ENCODE measurements around the gene GAN. TPM values are rescaled to one million over a fixed set of nuclear protein-coding genes. Genes with fewer than 3 reads are reported as not detected.
"Not testable (repeated sequence)": the region's sequence is repeated elsewhere in the genome, so short reads cannot be mapped to it uniquely, and the experiment has no call there.

The GAN gene
- polyA plus RNA-seq, 4 donors: 0.27 to 2.5 (median 1.4) TPM

DNA sequence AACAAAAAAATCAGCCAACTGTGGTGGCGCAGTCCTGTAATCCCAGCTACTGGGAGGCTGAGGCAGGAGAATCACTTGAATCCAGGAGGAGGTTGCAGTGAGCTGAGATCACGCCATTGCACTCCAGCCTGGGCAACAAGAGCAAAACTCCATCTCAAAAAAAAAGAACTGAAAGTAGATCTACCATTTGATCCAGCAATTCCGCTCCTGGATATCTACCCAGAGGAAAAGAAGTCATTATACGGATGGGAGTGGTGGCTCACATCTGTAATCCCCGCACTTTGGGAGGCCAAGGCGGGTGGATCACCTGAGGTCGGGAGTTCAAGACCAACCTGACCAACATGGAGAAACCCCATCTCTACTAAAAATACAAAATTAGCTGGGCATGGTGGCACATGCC is 107.4 kb downstream of the GAN start:
- FAIRE-seq; H3K27me3 ChIP-seq (ENCODE audit: control insufficient read depth in 3 of 3, insufficient read depth in 3 of 3, low read length in 3 of 3); H3K27ac ChIP-seq (ENCODE audit: low read depth in 1 of 3, low read length in 2 of 3); H3K9me3 ChIP-seq (ENCODE audit: control insufficient read depth in 2 of 2, insufficient read depth in 1 of 2, low read depth in 1 of 2, low read length in 1 of 2); DNase-seq; H3K36me3 ChIP-seq (ENCODE audit: control insufficient read depth in 3 of 3, insufficient read depth in 2 of 3, low read depth in 1 of 3, low read length in 3 of 3); H3K4me3 ChIP-seq (ENCODE audit: low read depth in 1 of 3, low read length in 3 of 3); H3K4me1 ChIP-seq (ENCODE audit: control insufficient read depth in 3 of 3, insufficient read depth in 2 of 3, low read depth in 1 of 3, low read length in 2 of 3): not testable (repeated sequence)
- 95 to 98% (median 96%) methylated on average over 7 of the region's 7 CpGs for WGBS, 3 donors

GRCh38 chr16:81424771-81425170 is 110.0 kb downstream of the GAN start:
- no peak overlapping the region for H3K27ac ChIP-seq (ENCODE audit: low read depth in 1 of 3, low read length in 2 of 3)
- H3K4me1 ChIP-seq (ENCODE audit: control insufficient read depth in 3 of 3, insufficient read depth in 2 of 3, low read depth in 1 of 3, low read length in 2 of 3): no peaks in the 10 kb centered on the region
- peaks cover 0 to 2% (median 0%) of the 10 kb centered on the region in 3 donors for H3K27me3 ChIP-seq (ENCODE audit: control insufficient read depth in 3 of 3, insufficient read depth in 3 of 3, low read length in 3 of 3)
- DNase-seq: no peak
- H3K9me3 ChIP-seq (ENCODE audit: control insufficient read depth in 2 of 2, insufficient read depth in 1 of 2, low read depth in 1 of 2, low read length in 1 of 2): peaks cover 0 to 9% of the 10 kb centered on the region in 2 donors
- no peaks in the 10 kb centered on the region for H3K36me3 ChIP-seq (ENCODE audit: control insufficient read depth in 3 of 3, insufficient read depth in 2 of 3, low read depth in 1 of 3, low read length in 3 of 3)
- 0 to 24% (median 15%) methylated on average over 1 of the region's 1 CpG for WGBS, 3 donors
- H3K4me3 ChIP-seq (ENCODE audit: low read depth in 1 of 3, low read length in 3 of 3): no peak overlapping the region
- no peak for FAIRE-seq

- no peaks in the 10 kb centered on the region for H3K4me1 ChIP-seq (ENCODE audit: control insufficient read depth in 3 of 3, insufficient read depth in 2 of 3, low read depth in 1 of 3, low read length in 2 of 3)
- H3K27ac ChIP-seq (ENCODE audit: low read depth in 1 of 3, low read length in 2 of 3): no peak overlapping the region
- no peak overlapping the region for H3K4me3 ChIP-seq (ENCODE audit: low read depth in 1 of 3, low read length in 3 of 3)
- FAIRE-seq (no peak), DNase-seq (no peak)
- no peaks in the 10 kb centered on the region for H3K9me3 ChIP-seq (ENCODE audit: control insufficient read depth in 2 of 2, insufficient read depth in 1 of 2, low read depth in 1 of 2, low read length in 1 of 2)
- H3K36me3 ChIP-seq (ENCODE audit: control insufficient read depth in 3 of 3, insufficient read depth in 2 of 3, low read depth in 1 of 3, low read length in 3 of 3): no peaks in the 10 kb centered on the region
- H3K27me3 ChIP-seq (ENCODE audit: control insufficient read depth in 3 of 3, insufficient read depth in 3 of 3, low read length in 3 of 3): peaks cover 0 to 2% (median 0%) of the 10 kb centered on the region in 3 donors
- 82 to 86% (median 82%) methylated on average over 6 of the region's 6 CpGs for WGBS, 3 donors
Measured at GRCh38 chr16:81427219-81427618, 112.5 kb downstream of the GAN start.

- FAIRE-seq (no peak), DNase-seq (peak; percentile 48 to 52)
- WGBS, 3 donors: 28 to 44% (median 40%) methylated on average over 3 of the region's 3 CpGs
- Histone ChIP-seq H3K27ac (ENCODE audit: low read depth in 1 of 3, low read length in 2 of 3) (no peak overlapping the region), H3K9me3 (ENCODE audit: control insufficient read depth in 2 of 2, insufficient read depth in 1 of 2, low read depth in 1 of 2, low read length in 1 of 2) (no peaks in the 10 kb centered on the region), H3K36me3 (ENCODE audit: control insufficient read depth in 3 of 3, insufficient read depth in 2 of 3, low read depth in 1 of 3, low read length in 3 of 3) (no peaks in the 10 kb centered on the region), H3K4me3 (ENCODE audit: low read depth in 1 of 3, low read length in 3 of 3) (no peak overlapping the region), H3K4me1 (ENCODE audit: control insufficient read depth in 3 of 3, insufficient read depth in 2 of 3, low read depth in 1 of 3, low read length in 2 of 3) (no peaks in the 10 kb centered on the region), H3K27me3 (ENCODE audit: control insufficient read depth in 3 of 3, insufficient read depth in 3 of 3, low read length in 3 of 3) (peaks cover 0 to 2% (median 0%) of the 10 kb centered on the region in 3 donors)
Measured at GRCh38 chr16:81429045-81429521, 114.3 kb downstream of the GAN start.

DNA sequence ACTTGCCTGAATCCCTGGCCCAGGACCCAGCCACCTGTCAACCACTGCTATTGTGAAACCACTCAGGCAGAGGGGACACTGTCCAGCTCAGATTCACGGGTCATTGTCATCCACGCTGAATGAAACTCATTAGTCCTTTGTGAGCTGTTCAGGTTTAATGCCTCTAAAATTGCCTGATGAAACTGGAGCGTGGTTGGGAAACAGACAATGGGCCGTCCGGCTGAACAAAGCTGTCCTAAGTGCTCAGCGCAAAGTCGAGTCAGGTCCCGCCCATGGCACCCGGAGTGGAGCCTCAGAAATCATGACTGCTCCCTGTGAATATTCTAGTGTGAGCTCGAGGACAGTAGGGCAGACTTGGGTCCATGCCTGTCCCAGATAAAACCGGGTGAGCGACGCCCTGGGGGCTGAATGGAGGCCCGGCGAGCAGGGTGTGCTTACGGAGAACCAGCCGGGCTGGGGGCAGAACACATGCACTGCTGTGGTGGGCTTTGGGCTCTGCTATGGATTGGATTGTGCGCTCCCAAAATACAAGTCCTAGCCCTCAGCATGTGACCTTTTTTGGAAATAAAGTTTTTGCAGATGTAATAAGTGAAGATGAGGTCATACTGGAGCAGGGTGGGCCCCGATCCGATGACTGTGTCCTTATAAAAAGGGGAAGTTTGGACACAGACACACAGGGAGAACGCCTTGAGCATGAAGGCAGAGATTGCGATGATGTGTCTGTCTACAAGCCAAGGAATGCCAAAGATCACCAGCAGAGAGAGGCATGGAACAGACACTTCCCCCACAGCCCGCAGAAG is 117.0 kb downstream of the GAN start:
- 81 to 84% (median 82%) methylated on average over 23 of the region's 23 CpGs for WGBS, 3 donors
- DNase-seq: no peak
- Histone ChIP-seq H3K9me3 (ENCODE audit: control insufficient read depth in 2 of 2, insufficient read depth in 1 of 2, low read depth in 1 of 2, low read length in 1 of 2) (no peaks in the 10 kb centered on the region), H3K27ac (ENCODE audit: low read depth in 1 of 3, low read length in 2 of 3) (peak overlapping the region in 1 of 3 donors; percentile 52), H3K4me1 (ENCODE audit: control insufficient read depth in 3 of 3, insufficient read depth in 2 of 3, low read depth in 1 of 3, low read length in 2 of 3) (no peaks in the 10 kb centered on the region), H3K27me3 (ENCODE audit: control insufficient read depth in 3 of 3, insufficient read depth in 3 of 3, low read length in 3 of 3) (peaks cover 0 to 2% (median 0%) of the 10 kb centered on the region in 3 donors), H3K4me3 (ENCODE audit: low read depth in 1 of 3, low read length in 3 of 3) (no peak overlapping the region), H3K36me3 (ENCODE audit: control insufficient read depth in 3 of 3, insufficient read depth in 2 of 3, low read depth in 1 of 3, low read length in 3 of 3) (no peaks in the 10 kb centered on the region)
- FAIRE-seq: no peak

DNA sequence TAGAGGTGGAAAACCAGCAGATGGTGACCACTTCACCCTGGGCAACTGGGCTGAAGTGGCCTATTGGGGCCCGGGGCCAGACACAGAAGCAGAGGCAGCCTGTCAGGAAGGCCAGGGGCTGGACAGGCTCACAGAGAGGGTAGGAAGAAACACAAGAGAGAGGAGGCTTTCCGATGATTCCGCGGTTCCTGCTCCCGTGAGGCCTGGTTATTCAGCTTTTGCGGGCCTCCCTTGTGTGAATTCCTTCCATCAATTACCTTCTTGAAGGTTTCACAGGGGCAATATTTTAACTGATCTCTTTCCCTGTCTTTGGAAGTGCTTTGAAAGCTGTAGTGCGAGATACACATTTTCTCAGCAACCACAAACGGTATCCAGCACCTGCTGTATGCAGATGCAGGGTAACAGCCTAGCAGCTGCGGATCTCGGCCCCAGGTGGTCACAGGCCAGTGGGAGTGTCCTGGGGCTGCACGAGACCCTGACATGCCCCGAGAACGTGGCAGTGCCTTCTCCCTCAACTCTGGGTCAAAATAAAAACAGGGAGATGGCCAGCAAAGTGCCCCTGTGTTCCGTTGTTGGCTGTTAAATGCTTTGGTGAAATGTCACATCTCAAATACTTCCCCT is 118.3 kb downstream of the GAN start:
- WGBS, 3 donors: 73 to 85% (median 77%) methylated on average over 14 of the region's 14 CpGs
- FAIRE-seq (no peak), DNase-seq (no peak)
- H3K4me1 ChIP-seq (ENCODE audit: control insufficient read depth in 3 of 3, insufficient read depth in 2 of 3, low read depth in 1 of 3, low read length in 2 of 3): no peaks in the 10 kb centered on the region
- H3K9me3 ChIP-seq (ENCODE audit: control insufficient read depth in 2 of 2, insufficient read depth in 1 of 2, low read depth in 1 of 2, low read length in 1 of 2): no peaks in the 10 kb centered on the region
- no peak overlapping the region for H3K27ac ChIP-seq (ENCODE audit: low read depth in 1 of 3, low read length in 2 of 3)
- H3K4me3 ChIP-seq (ENCODE audit: low read depth in 1 of 3, low read length in 3 of 3): no peak overlapping the region
- H3K36me3 ChIP-seq (ENCODE audit: control insufficient read depth in 3 of 3, insufficient read depth in 2 of 3, low read depth in 1 of 3, low read length in 3 of 3): no peaks in the 10 kb centered on the region
- H3K27me3 ChIP-seq (ENCODE audit: control insufficient read depth in 3 of 3, insufficient read depth in 3 of 3, low read length in 3 of 3): no peaks in the 10 kb centered on the region

- DNase-seq (no peak), FAIRE-seq (no peak)
- H3K4me3 ChIP-seq (ENCODE audit: low read depth in 1 of 3, low read length in 3 of 3): no peak overlapping the region
- H3K36me3 ChIP-seq (ENCODE audit: control insufficient read depth in 3 of 3, insufficient read depth in 2 of 3, low read depth in 1 of 3, low read length in 3 of 3): no peaks in the 10 kb centered on the region
- WGBS, 3 donors: 63 to 75% (median 75%) methylated on average over 3 of the region's 3 CpGs
- H3K27me3 ChIP-seq (ENCODE audit: control insufficient read depth in 3 of 3, insufficient read depth in 3 of 3, low read length in 3 of 3): peaks cover 0 to 4% (median 0%) of the 10 kb centered on the region in 3 donors
- no peak overlapping the region for H3K27ac ChIP-seq (ENCODE audit: low read depth in 1 of 3, low read length in 2 of 3)
- no peaks in the 10 kb centered on the region for H3K9me3 ChIP-seq (ENCODE audit: control insufficient read depth in 2 of 2, insufficient read depth in 1 of 2, low read depth in 1 of 2, low read length in 1 of 2)
- no peaks in the 10 kb centered on the region for H3K4me1 ChIP-seq (ENCODE audit: control insufficient read depth in 3 of 3, insufficient read depth in 2 of 3, low read depth in 1 of 3, low read length in 2 of 3)
Measured at GRCh38 chr16:81435103-81435502, 120.3 kb downstream of the GAN start.

- no peaks in the 10 kb centered on the region for H3K36me3 ChIP-seq (ENCODE audit: control insufficient read depth in 3 of 3, insufficient read depth in 2 of 3, low read depth in 1 of 3, low read length in 3 of 3)
- DNase-seq: no peak
- H3K9me3 ChIP-seq (ENCODE audit: control insufficient read depth in 2 of 2, insufficient read depth in 1 of 2, low read depth in 1 of 2, low read length in 1 of 2): no peaks in the 10 kb centered on the region
- 93 to 98% (median 95%) methylated on average over 2 of the region's 2 CpGs for WGBS, 3 donors
- no peak for FAIRE-seq
- peaks cover 0 to 4% (median 0%) of the 10 kb centered on the region in 3 donors for H3K27me3 ChIP-seq (ENCODE audit: control insufficient read depth in 3 of 3, insufficient read depth in 3 of 3, low read length in 3 of 3)
- no peak overlapping the region for H3K4me3 ChIP-seq (ENCODE audit: low read depth in 1 of 3, low read length in 3 of 3)
- no peak overlapping the region for H3K27ac ChIP-seq (ENCODE audit: low read depth in 1 of 3, low read length in 2 of 3)
- H3K4me1 ChIP-seq (ENCODE audit: control insufficient read depth in 3 of 3, insufficient read depth in 2 of 3, low read depth in 1 of 3, low read length in 2 of 3): no peaks in the 10 kb centered on the region
Measured at GRCh38 chr16:81435567-81435966, 120.8 kb downstream of the GAN start.

All from small intestine (tissue), 7 donors.